HCT116 (cell line): ENCODE measurements around the gene LMO7. TPM values are rescaled to one million over a fixed set of nuclear protein-coding genes. Genes with fewer than 3 reads are reported as not detected.

Experiments used
- ATAC-seq: fragments of 200-7000 bp; cut with Tn5 transposase; 2 replicates; pipeline ENCODE4 v1.9.1; 2020; ENCODE audit warnings: mild to moderate bottlenecking, moderate library complexity
- BruUV-seq: library from RNA; stranded (reverse); fragments of 400-500 nt; replicated peaks from 2 replicates; lab custom pipeline; 2021; lab: Mats Ljungman, UMichigan
- CTCF ChIA-PET: fragments of 300-600 bp; sonication (Branson Sonifier 250); formaldehyde crosslinking; loops from one replicate; lab custom pipeline; 2021; ENCODE audit warnings: antibody characterized with exemption; lab: Charles Lee
- POLR2A ChIA-PET: fragments of 300-600, 350-600 bp; sonication (Branson Sonifier 250); formaldehyde crosslinking; loops from one replicate; lab custom pipeline; 2021; ENCODE audit warnings: antibody characterized with exemption; lab: Charles Lee
- RAD21 ChIA-PET, 2 experiments: fragments of 300-600 bp; sonication (Branson Sonifier 250); formaldehyde crosslinking; loops; one replicate each; lab custom pipeline; 2023; ENCODE audit warnings: low total read pairs in 2 of 2; ENCODE audit not compliant: uncharacterized antibody in 2 of 2, unreplicated experiment in 2 of 2, low non-redundant PET in 1 of 2; lab: Charles Lee
- DNase-seq: peaks from one replicate; pipeline ENCODE4 v3.0.0-alpha.2; 2010; ENCODE audit warnings: low read depth, low spot score
- H2AFZ ChIP-seq: fragments of 200-600 bp; shearing (Covaris generic), sonication (generic); 2 replicates; pipeline ENCODE4 v1.6.1; 2017; ENCODE audit warnings: low read depth, mixed run types, mixed read lengths, antibody characterized with exemption, low read length; ENCODE audit not compliant: poor library complexity, severe bottlenecking
- H3K27ac ChIP-seq: 2 replicates; pipeline ENCODE4 v1.5.1; 2012; ENCODE audit warnings: low read depth, low read length
- H3K27me3 ChIP-seq: fragments of 200-600 bp; sonication (generic); 2 replicates; pipeline ENCODE4 v1.6.1; 2016; ENCODE audit warnings: mixed run types, low read length, mixed read lengths; ENCODE audit not compliant: insufficient read depth
- H3K36me3 ChIP-seq, 2 experiments: fragments of 200-500 bp in 1 of 2; fragments of 200-600 bp in 1 of 2; sonication (Bioruptor generic) in 1 of 2; sonication (generic) in 1 of 2; 2 replicates each; pipeline versions ENCODE4 v1.5.1 to v1.6.1; 2014 to 2016; ENCODE audit warnings: low read length in 2 of 2, inconsistent platforms in 1 of 2, mixed read lengths in 1 of 2, mixed run types in 1 of 2; ENCODE audit not compliant: insufficient read depth in 2 of 2, control insufficient read depth in 1 of 2
- H3K4me1 ChIP-seq, 2 experiments: fragments of 200-600 bp in 1 of 2; sonication (generic) in 1 of 2; 2 replicates each; pipeline versions ENCODE4 v1.5.1 to v1.6.1; 2012 to 2017; ENCODE audit warnings: low read length in 2 of 2, inconsistent platforms in 1 of 2, mild to moderate bottlenecking in 1 of 2, mixed read lengths in 1 of 2, mixed run types in 1 of 2, moderate library complexity in 1 of 2; ENCODE audit not compliant: insufficient read depth in 2 of 2, control insufficient read depth in 1 of 2
- H3K4me2 ChIP-seq: fragments of 200-600 bp; sonication (generic); 2 replicates; pipeline ENCODE4 v1.6.1; 2017; ENCODE audit warnings: mixed run types, low read length, mixed read lengths
- H3K4me3 ChIP-seq, 2 experiments: fragments of 200-600 bp in 1 of 2; sonication (generic) in 1 of 2; replicated peaks in 1 of 2; 2 replicates each; pipeline ENCODE4 v1.5.1; 2011 to 2016; ENCODE audit warnings: low read length in 2 of 2, control low read depth in 1 of 2, low read depth in 1 of 2, mild to moderate bottlenecking in 1 of 2, mixed read lengths in 1 of 2, mixed run types in 1 of 2
- H3K79me2 ChIP-seq: fragments of 200-600 bp; sonication (generic); 2 replicates; pipeline ENCODE4 v1.6.1; 2017; ENCODE audit warnings: mild to moderate bottlenecking, mixed run types, low read length, moderate library complexity, mixed read lengths; ENCODE audit not compliant: insufficient read depth
- H3K9ac ChIP-seq: fragments of 200-600 bp; sonication (generic); 2 replicates; pipeline ENCODE4 v1.6.1; 2016; ENCODE audit warnings: low read length, mixed read lengths
- H3K9me2 ChIP-seq: fragments of 200-600 bp; sonication (generic), shearing (Covaris generic); 2 replicates; pipeline ENCODE4 v1.6.1; 2017; ENCODE audit warnings: mixed run types, mild to moderate bottlenecking, moderate library complexity; ENCODE audit not compliant: insufficient read depth
- H3K9me3 ChIP-seq, 2 experiments: fragments of 200-500 bp in 1 of 2; fragments of 200-600 bp in 1 of 2; sonication (Bioruptor generic) in 1 of 2; sonication (generic) in 1 of 2; 2 replicates each; pipeline ENCODE4 v1.6.1; 2014 to 2017; ENCODE audit warnings: low read length in 2 of 2, mixed read lengths in 2 of 2, inconsistent platforms in 1 of 2, low read depth in 1 of 2, mild to moderate bottlenecking in 1 of 2, mixed run types in 1 of 2, moderate library complexity in 1 of 2; ENCODE audit not compliant: control insufficient read depth in 1 of 2, insufficient read depth in 1 of 2
- H4K20me1 ChIP-seq: fragments of 200-600 bp; sonication (generic), shearing (Covaris generic); 2 replicates; pipeline ENCODE4 v1.6.1; 2017; ENCODE audit warnings: mixed run types, mild to moderate bottlenecking, moderate library complexity; ENCODE audit not compliant: insufficient read depth
- ATF3 ChIP-seq: IDR thresholded peaks from 2 replicates; pipeline ENCODE4 v1.6.1; 2012
- EZH2 ChIP-seq: fragments of 200-600 bp; sonication (generic); IDR thresholded peaks from 2 replicates; pipeline ENCODE4 v1.6.1; 2017; ENCODE audit warnings: antibody characterized with exemption, mixed run types
- JUND ChIP-seq: IDR thresholded peaks from 2 replicates; pipeline ENCODE4 v1.6.1; 2012
- SP1 ChIP-seq: IDR thresholded peaks from 2 replicates; pipeline ENCODE4 v1.6.1; 2012; ENCODE audit warnings: low read depth
- YY1 ChIP-seq: IDR thresholded peaks from 2 replicates; pipeline ENCODE4 v1.6.1; 2011; ENCODE audit warnings: low read length, low read depth, moderate library complexity, mild to moderate bottlenecking; ENCODE audit not compliant: insufficient replicate concordance; ENCODE audit errors: extremely low read depth
- intact Hi-C: fragments of 100-400 bp; cut with micrococcal nuclease; formaldehyde crosslinking; loops from 2 replicates; pipeline ENCODE4 v1.10.0; 2022
- total RNA-seq: library from RNA; stranded (reverse); gene quantifications from one replicate; pipeline ENCODE4 v1.2.1, GENCODE V29; 2021; ENCODE audit not compliant: unreplicated experiment

Gene LMO7
- total RNA-seq, 1 experiment from 2014 or later, result 8.1 TPM

- Histone ChIP-seq H4K20me1 (no peaks in the 10 kb centered on the region), H3K36me3 (no peaks in the 10 kb centered on the region), H3K9me2 (no peaks in the 10 kb centered on the region), H3K4me2 (peak overlapping the region; percentile 26; the same call in 1 of the 2 replicates), H3K79me2 (no peaks in the 10 kb centered on the region), H3K27me3 (no peaks in the 10 kb centered on the region), H3K27ac (peak overlapping the region; percentile 10; the same call in 1 of the 2 replicates), H3K9ac (0 out of 2 replicates have a peak overlapping the region, but pooled peaks have one; percentile 12), H3K9me3 (no peaks in the 10 kb centered on the region), H3K4me1 (peaks cover 16 to 31% of the 10 kb centered on the region in 2 experiments), H3K4me3 (no peak overlapping the region), H2AFZ (no peak overlapping the region)
- DNase-seq (no peak), ATAC-seq (no peak)
- intact Hi-C loops, result no loop called here
- RAD21 ChIA-PET, result no interaction called here
- CTCF ChIA-PET, result interaction anchor here (0.6 to 2.3 kb wide), 2 partner anchors 20 to 33 kb away, joined by 3 to 8 read pairs; no protein-coding TSS in a partner anchor
- POLR2A ChIA-PET, result interaction anchor here (0.9 kb wide), 1 partner anchor 11 kb away, joined by 4 read pairs; no protein-coding TSS in a partner anchor
- no peak for TF ChIP-seq YY1
- no peak for TF ChIP-seq EZH2
- no peak for TF ChIP-seq SP1
- no peak for TF ChIP-seq JUND
- no peak for TF ChIP-seq ATF3
- BruUV-seq, result no TSS peak
Observed at GRCh38 chr13:75715601-75716523, 79.7 kb downstream of the LMO7 start.

GRCh38 chr13:75717525-75717924, 81.4 kb downstream of the LMO7 start:
- Histone ChIP-seq H3K36me3 (no peaks in the 10 kb centered on the region), H4K20me1 (no peaks in the 10 kb centered on the region), H3K79me2 (no peaks in the 10 kb centered on the region)
- no peak for TF ChIP-seq ATF3
- no peak for TF ChIP-seq EZH2
- no peak for TF ChIP-seq SP1
- TF ChIP-seq, all 23 proteins: peak for 0
- Histone ChIP-seq H3K9me3 (no peaks in the 10 kb centered on the region), H2AFZ (no peak overlapping the region), H3K27ac (no peak overlapping the region), H3K4me3 (peak overlapping the region in 1 of 2 experiments; percentile 16; a peak in 1 of 4 replicates), H3K9me2 (no peaks in the 10 kb centered on the region), H3K4me1 (peaks cover 16 to 31% of the 10 kb centered on the region in 2 experiments), H3K4me2 (peak overlapping the region; percentile 26), H3K27me3 (no peaks in the 10 kb centered on the region), H3K9ac (no peak overlapping the region)
- CTCF ChIA-PET, result interaction anchor here (1.4 kb wide), 1 partner anchor 13 kb away, joined by 3 read pairs; no protein-coding TSS in a partner anchor
- DNase-seq (no peak), ATAC-seq (no peak)
- RAD21 ChIA-PET, result no interaction called here
- no TSS peak for BruUV-seq
- POLR2A ChIA-PET, result no interaction called here
- intact Hi-C loops, result no loop called here
